HG03135 (cell line): ENCODE data around the gene HIPK1.
"Not testable (repeated sequence)": the region's sequence is repeated elsewhere in the genome, so short reads cannot be mapped to it uniquely, and the experiment has no call there.

ENCODE experiments used
- ATAC-seq: cut with Tn5 transposase; IDR thresholded peaks from one replicate; pipeline ENCODE4 v1.9.1; 2021; ENCODE audit warnings: mild to moderate bottlenecking, moderate library complexity; ENCODE audit not compliant: unreplicated experiment

The HIPK1 gene

GRCh38 chr1:113943028-113943811, 14.1 kb downstream of the HIPK1 start:
- ATAC-seq: no peak

- ATAC-seq: no peak
Measured at GRCh38 chr1:113945329-113945728, 16.2 kb downstream of the HIPK1 start.

GRCh38 chr1:113946112-113946511, 17.0 kb downstream of the HIPK1 start:
- no peak for ATAC-seq

- no peak for ATAC-seq
Measured at GRCh38 chr1:113946678-113947387, 17.7 kb downstream of the HIPK1 start.

GRCh38 chr1:113947388-113948107, 18.4 kb downstream of the HIPK1 start:
- no peak for ATAC-seq

- ATAC-seq: not testable (repeated sequence)
Measured at GRCh38 chr1:113948151-113948550, 19.0 kb downstream of the HIPK1 start.

- no peak for ATAC-seq
Measured at GRCh38 chr1:113949007-113949406, 19.9 kb downstream of the HIPK1 start.

- ATAC-seq: no peak
Measured at GRCh38 chr1:113950908-113951307, 21.8 kb downstream of the HIPK1 start.

GRCh38 chr1:113951719-113952118, 22.6 kb downstream of the HIPK1 start:
- ATAC-seq: no peak

- no peak for ATAC-seq
Measured at GRCh38 chr1:113957984-113958383, 28.9 kb downstream of the HIPK1 start.

GRCh38 chr1:113958691-113959090, 29.6 kb downstream of the HIPK1 start:
- ATAC-seq: no peak

GRCh38 chr1:113963281-113963906, 34.3 kb downstream of the HIPK1 start:
- ATAC-seq: no peak

GRCh38 chr1:113965703-113966412, 36.7 kb downstream of the HIPK1 start:
- ATAC-seq: no peak

GRCh38 chr1:113972954-113973353, 43.8 kb downstream of the HIPK1 start:
- ATAC-seq: no peak

- ATAC-seq: no peak
Measured at GRCh38 chr1:113975211-113975895, 46.2 kb downstream of the HIPK1 start.

- no peak for ATAC-seq
Measured at GRCh38 chr1:113976609-113977278, 47.6 kb downstream of the HIPK1 start.

- ATAC-seq: no peak
Measured at GRCh38 chr1:113977906-113978305, 48.8 kb downstream of the HIPK1 start.

- ATAC-seq: no peak
Measured at GRCh38 chr1:113978863-113979702, 50.0 kb downstream of the HIPK1 start, which contains the start of gene OLFML3. OLFML3 (plus strand) TSS chr1:113979474; CDS start chr1:113979517, 43 bp downstream.
